GM19328 (cell line): ENCODE measurements around the gene CERKL.

Experiments used
- ATAC-seq: cut with Tn5 transposase; IDR thresholded peaks from one replicate; pipeline ENCODE4 v1.9.1; 2021; ENCODE audit warnings: mild to moderate bottlenecking, moderate library complexity; ENCODE audit not compliant: unreplicated experiment

Gene CERKL

DNA sequence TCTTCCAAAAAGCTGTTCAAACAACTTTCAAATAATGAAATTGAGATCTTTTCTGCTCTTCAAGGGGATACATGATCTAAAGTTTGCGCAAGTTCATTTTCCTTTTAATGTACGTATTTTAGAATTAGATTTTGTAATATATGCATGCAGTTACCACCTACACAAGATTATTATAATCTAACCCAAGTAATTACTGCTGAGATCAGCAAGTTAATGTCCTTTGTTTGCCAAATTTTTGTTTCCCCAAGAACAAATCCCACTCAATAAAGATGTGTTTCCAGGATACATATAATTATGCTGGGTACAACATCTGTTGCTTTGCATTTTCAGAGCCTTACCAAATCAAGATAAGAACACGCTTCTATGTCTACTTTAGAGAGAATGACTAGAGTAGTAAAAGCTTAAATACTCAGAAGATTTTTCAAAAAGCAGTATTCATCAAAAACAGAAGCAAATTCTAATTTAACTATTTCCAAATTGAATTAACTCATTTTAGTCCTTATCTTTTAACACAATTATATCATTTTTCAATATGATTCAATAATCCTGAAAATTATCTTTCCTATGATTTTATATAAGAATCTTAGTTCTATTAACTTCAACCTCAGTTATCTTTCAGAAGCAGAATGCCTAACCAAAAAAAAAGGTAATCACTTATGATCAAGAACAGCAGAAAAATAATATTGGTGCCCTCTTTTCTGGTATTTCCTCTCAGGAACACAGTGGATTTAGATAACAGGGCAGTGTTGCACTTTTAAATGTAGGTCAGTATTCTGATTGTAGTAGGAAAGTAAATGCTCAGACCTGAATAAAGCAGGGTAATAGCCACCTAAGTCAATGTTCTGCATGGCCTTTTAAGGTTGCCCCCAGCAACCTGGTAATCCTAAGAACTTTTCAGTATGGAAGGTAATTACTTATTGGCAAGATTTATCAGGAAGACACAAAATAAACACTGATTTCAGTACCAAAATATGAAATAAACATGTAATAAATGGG lies 28.0 kb downstream of the CERKL start:
- ATAC-seq: no peak

DNA sequence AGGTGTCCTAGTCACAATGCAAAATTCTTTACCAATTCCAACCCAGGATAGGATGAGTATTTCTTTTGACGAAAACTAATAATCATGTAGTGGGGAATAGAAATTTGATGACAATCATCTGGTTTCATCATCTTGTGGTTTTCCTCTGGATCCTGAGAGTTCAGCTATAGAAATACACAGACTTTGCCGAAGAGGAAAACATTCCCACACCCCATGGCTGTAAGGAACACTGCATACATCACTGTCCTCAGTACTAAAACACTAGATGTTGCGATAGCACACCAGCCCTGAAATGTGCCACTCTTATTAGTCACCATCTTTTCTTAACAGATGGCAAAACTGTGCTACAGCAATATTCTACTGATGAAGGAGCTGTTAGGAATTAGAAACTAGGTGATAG lies 29.4 kb downstream of the CERKL start:
- no peak for ATAC-seq

DNA sequence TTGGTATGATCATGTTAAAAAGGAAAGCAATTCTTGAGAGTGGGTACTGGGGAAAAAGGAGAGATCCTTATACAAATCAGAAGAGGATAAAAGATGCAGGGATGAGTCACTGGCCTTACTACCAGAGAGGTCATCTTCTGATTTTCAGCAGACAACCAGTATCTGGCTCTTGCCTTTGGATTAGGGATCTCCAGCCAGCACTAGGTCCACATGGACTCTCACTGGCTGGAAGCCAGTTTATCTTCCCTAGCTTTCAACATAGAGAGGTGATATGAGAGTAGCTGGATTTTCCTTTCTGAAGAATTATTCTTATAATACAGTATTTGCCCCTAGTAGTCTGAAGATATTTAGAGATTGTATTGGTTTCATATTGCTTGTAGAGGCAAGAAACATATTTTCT lies 30.2 kb downstream of the CERKL start:
- no peak for ATAC-seq

DNA sequence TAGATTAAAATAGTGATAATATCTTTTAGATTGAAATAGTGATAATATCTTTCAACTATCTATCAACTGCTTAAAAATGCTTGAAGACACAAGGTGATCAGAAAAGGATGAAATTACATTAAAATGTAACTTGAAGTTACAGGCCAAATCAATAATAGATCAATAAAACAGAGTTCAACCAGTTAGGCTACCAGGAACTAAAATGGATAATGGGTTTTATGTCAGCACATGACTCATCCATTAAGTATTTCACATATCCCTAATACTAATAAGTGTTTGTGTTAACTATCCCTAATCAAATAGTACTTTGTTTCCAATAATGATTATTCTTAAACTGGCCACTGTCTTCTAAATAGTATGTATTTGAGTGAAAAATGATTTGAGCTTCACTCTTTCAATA lies 33.7 kb downstream of the CERKL start:
- ATAC-seq: no peak

DNA sequence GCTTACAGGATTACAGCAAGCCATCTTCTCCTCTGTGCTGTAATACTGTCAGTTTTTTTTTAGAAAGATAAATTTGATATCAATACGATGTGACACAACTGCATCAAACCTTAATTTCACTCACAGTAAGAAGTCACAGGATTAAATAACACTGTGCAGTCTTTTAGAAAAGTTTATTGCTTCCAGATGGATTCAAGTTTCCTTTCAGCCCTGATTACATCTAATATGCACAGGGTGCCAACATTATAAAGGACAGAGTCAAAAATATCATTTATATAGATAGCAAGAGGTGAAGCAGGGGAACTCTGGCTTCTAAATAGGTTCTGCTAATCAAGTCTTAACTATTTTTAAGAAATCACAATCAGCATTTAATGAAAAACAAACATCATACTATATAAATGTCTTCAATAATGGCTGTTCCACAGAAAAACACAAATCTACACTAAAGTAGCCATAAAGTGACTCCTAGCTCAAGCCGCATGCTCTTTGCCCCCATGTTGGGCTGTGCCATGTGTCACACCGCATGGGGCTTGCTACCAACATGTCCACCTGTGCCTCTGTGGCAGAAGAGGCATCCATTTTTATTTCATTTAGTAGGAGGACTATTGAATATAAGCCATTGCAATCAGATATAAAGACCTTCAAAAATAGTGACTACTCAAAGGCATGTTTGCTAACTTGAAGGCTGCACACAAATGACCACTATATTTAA lies 35.0 kb downstream of the CERKL start:
- no peak for ATAC-seq

DNA sequence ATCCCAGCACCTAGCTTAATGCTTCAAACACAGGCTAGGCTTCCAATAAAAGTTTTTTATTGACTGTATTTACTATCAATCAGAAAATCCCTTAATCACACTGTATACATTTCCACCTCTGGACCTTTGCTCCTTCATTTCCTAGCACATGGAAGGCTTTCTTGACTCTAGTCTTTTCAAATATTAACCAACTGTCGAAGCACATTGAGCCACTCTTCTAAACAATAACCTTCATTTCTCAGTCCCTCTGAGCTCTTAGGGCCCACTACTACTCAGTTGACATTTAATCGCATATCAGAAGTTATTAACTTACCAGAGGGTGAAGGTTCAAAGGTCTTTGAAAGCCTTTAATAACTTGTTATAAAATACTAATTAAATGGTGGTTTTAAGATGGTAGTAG lies 37.4 kb downstream of the CERKL start:
- ATAC-seq: no peak

DNA sequence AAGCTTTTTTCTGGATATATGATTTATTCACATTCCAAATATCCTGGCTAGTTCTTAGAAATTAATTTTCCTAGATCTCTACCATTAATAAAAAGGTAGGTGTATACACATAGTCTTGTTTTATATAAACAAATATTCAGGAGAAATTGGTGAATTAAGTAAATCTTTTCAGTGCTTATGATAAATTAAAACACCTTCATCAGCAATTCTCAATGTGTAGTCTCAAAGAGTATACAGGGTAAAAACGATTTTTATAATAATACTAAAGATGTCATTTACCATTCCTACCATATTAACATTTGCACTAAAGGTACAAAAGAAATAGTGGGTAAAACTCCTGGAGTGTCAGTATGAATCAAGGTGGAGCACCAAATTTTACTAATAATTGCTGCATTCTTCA lies 40.2 kb downstream of the CERKL start:
- no peak for ATAC-seq

DNA sequence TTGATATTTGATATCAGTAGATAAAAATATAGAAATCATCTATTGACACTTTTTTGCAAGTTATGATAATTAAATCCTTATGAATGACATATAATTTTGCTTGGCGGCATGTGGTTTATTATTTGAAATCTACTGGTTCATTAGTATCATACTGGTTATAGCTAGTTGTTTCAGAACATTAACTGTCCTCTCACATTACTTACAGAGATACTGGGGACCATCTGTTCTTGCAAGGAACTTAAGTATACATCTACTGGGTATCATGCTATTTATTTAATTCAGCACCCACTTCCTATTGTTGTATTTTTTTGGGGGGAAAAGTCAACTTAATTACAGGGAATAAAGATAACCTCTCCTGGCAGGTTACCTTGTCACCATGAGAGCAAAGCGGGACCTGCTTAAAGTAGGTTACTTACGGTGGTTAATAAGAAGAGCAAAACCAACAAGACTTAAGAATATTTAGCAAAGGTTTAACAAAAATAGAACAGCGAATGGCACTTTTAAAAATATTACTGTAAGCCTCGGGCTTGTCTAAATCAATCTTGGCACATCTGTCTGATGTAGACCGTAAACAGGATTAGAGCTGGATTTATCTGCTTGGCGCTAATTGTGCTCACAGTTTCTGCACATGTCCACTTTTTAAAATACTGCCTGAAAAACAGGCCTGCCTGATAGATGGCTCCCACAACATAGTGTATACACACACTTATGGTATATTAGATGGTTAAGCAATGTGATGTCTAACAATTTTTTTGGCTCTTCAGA lies 41.8 kb downstream of the CERKL start:
- no peak for ATAC-seq

DNA sequence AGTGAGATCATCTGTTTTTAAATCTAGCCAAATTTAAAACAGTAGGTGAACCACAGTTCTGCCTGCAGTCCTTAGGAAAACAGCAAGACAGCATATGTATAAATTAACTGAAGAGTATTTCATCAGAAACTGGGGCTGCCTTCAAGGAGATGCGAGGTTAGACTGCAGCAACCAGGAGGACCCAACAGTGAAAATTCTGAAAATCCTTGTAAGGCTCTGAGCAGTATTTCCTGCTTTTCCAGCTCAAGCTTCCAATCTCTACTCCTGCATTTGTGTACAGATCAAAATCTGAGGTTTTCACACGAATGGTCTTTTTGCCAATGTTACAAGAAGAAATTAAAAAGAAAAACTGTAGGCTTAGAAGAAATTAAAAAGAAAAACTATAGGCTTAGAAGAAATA lies 43.7 kb downstream of the CERKL start:
- no peak for ATAC-seq

DNA sequence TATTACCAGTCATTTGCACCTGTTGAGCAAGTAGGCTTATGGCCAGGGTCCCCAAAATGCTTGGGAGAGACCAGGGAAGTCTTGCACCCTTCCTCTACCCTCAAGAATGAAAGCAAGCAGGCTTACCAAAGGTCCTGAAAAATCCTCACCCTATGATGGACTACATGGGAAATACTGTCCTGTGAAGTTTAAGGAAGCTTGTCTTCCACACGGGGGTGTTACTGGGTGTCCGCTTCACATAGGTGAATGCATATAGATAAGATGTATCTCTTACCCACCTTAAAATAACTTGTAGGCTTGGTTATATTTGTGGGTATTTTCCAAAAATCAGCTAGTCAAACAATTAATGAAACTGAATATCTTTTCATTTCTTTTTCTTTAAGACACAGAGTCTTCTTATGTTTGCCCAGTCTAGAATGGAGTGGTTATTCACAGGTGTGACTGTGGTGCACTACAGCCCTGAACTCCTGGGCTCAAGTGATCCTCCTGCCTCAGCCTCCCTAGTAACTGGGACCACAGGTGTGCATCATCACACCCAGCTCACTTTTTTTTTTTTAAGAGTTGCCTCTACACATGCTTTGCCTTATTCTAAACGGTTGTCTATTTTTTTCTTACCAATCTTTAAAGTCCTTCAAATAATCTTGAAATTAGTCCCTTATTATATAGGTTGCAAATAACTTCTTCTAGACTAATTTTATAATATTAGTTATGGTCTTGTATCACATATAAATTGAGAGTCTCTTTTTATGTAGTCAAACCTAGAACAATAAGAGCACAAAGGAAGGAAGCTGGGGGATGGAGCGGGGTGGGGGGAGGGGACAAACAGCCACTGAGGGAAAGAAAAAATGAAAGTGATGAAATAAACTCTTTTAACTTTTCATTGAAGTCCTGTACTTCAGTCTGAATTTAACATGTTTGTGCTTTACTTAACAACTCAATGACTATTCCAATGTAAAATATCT lies 49.0 kb downstream of the CERKL start:
- no peak for ATAC-seq

DNA sequence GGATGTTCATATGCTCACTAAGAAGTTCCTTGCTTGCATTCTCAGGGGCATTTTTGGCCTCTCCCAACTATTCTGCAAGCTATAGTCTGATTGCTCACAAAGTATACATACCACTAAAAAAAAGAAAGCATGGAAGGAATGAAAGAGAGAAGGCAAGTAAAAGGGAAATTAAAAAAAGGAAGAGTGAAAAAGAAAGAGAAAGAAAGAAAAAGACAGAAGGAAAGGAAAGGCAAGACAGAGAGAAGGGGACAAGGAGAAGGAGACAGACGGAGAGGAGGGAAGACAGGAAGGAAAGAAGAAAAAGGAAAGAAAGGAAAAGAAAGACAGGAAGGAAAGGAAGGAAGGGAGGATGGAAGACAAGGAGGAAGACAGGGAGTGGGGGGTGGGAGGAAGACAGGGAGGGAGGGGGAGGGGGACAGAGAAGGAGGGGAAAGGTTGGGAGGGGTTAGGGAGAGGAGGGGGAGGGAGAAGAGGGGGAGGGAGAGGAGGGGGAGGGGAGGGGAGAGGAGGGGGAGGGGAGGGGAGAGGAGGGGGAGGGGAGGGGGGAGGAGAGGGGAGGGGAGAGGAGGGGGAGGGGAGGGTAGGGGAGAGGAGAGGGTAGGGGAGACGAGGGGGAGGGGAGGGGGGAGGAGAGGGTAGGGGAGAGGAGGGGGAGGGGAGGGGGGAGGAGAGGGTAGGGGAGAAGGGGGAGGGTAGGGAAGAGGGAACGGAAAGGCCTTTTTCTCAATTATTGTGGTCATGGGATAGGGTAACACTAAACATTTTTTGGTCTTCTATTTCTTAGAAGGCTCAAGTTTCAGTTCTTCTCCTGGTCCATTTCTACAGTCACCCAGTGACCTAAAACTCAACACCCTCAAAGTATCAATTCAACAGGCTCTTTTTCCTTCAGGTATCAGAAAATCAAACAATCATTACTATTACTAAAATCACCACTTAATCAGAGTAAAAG lies 50.7 kb downstream of the CERKL start:
- ATAC-seq: no peak

DNA sequence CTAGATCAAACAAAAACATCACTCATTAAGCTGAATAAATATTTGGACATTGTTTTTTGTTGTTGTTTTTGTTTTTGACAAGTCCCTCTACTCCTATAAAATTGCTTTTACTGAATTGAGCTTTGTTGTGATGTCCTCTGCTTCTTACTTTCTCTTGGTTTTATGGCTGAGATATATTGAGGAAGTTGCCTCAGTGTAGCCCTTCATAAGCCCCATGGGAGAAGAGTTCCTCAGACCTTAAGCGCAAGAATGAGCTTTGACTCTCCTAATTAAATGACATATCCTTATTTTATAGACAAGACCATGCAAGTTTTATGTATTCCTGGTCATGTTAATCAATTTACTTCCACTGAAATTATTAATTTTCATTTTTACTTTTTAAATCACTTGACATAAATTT lies 54.9 kb downstream of the CERKL start:
- no peak for ATAC-seq

DNA sequence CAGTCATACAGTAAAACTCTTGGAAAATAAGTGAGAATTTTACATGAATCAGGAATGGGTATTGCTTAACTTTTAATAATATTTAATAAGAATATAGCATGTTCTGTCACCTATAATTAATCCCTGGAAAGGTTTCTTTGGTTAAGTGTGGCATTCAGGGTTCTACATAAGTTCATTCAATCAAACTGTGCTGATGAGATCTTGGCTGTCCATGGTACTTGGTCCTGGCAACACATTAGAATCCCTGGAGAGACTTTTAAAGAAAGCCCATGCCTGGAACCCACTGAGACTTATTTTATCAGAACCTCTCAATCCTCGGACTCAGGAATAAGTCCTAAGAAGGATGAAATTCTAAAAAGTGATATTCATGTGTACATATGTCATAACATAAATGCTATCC lies 60.3 kb downstream of the CERKL start:
- ATAC-seq: no peak

DNA sequence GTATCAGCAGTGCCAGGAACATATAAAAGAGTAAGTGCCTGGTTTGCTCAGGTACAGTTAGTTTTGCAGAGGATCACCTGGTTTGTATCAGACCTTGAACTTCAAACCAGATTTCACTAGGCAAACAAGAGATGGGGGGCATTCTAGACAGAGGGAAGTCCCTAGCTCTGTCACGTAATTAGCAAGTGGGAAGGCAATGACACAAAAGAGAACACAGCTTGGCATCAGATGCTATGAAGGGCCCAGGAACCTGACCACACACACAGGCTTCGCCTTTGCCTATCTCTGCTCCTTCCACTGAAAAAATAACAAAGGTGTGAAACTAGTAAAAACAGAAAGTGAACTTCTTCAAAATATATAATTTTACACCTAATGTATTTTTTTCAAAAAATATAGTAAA lies 62.6 kb downstream of the CERKL start:
- ATAC-seq: no peak

DNA sequence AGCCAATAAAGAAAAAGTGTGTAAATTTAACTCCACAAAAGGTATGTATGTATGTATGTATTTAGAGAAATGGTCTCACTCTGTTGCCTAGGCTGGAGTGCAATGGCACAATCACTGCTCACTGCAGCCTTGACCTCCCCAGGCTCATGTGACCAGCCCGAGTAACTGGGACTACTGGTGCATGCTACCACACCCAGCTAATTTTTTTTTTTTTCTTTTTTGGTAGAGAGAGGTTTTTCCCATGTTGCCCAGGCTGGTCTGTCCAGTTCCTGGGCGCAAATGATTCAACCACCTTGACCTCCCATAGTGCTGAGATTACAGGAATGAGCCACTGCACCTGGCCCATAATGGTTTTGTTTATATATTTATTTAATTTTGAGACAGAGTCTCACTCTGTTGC lies 67.1 kb downstream of the CERKL start:
- ATAC-seq: no peak

DNA sequence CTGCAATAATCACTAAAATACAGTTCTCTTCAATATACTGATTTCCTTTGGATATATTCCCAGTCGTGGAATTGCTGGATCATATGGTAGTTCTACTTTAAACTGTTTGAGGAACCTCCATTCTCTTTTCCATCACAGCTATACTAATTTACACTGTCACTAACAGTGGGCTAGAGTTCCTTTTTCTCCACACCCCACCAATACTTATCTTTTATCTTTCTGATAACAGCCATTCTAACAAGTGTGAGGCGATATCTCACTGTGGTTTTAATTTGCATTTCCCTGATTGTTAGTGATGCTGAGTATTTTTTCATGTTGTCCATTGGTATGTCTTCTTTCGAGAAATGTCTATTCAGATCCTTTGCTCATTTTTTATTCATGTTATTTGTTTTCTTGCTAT lies 68.4 kb downstream of the CERKL start:
- ATAC-seq: no peak

DNA sequence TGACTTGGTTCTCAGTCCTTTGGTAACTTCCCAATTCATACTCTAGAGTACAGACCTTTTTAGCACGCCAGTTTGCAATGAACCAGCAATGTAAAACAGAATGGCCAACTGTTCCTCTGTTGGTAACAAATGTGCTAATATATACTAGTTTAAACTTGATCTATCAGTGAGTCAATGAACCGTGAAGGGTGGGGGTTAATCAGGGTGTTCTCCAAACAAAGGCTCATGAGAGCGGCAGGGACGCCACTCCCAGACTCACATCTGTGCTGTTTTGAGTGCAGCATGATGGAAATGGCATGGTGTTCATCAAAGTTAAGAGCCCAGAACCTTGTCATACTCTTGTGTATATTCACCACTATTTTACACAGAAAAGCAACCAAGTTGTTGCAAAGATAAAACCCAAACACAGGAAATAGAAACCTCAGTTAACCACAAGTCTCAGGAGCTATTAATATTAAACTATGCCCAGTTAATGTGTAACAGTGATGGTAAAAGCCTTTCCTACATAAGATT lies 70.3 kb downstream of the CERKL start:
- peak; percentile 93 for ATAC-seq

DNA sequence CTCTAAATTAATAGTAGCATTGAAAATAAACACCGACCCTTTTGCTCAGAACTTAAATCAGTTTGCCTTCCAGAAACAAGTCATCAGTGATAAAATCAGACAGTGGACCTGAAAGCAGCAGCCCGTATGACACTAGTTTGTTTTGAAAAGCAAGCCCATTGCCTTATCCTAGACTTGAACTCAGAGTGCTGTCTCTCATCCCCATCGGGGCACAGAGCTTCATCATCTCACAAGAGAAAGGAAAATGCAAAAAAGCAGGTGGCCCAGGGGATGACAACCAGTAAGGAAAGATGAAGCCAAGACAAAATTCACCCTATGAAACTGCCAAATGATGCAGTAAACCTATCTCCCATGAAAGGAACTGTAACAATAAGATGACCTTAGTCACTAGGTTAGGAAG lies 71.2 kb downstream of the CERKL start:
- ATAC-seq: no peak

DNA sequence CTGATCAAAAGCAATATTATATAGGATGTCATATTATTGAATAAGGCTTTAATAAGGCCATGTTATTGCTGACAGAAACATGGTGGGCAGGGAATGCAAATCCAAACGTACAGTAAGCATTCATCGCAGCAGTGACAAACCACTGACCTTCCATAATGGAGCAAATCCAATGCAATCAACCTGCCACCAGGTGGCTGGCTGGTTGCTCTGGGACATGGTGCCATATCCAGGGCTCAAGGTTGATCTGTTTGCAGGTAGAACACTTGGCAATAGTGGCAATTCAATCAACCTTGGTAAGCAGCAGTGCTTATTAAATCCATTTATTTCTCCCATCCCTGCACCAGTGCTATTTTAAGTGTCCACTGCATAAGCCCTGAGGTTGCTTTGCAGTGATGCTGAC lies 75.4 kb downstream of the CERKL start:
- ATAC-seq: no peak
